Smooth muscle cell (in vitro differentiated cells): ENCODE measurements around the gene LCN10. TPM values are rescaled to one million over a fixed set of nuclear protein-coding genes. Genes with fewer than 3 reads are reported as not detected.

Source experiments
- DNase-seq: peaks from one replicate; lab custom pipeline; 2025; ENCODE audit not compliant: unreplicated experiment; lab: John Stamatoyannopoulos, UW
- H2AFZ ChIP-seq: fragments of 200-600 bp; sonication (generic); 2 replicates; pipeline ENCODE4 v1.6.0; 2016; ENCODE audit warnings: antibody characterized with exemption, low read depth, mild to moderate bottlenecking
- H3F3A ChIP-seq: fragments of 200-600 bp; sonication (generic); 2 replicates; pipeline ENCODE4 v1.6.0; 2017; ENCODE audit warnings: antibody characterized with exemption, low read depth
- H3K27ac ChIP-seq: fragments of 200-600 bp; sonication (generic); 2 replicates; pipeline ENCODE4 v1.5.1; 2016; ENCODE audit warnings: low read depth, mild to moderate bottlenecking
- H3K27me3 ChIP-seq: fragments of 200-600 bp; sonication (generic); 2 replicates; pipeline ENCODE4 v1.6.1; 2016; ENCODE audit warnings: low read depth, mild to moderate bottlenecking
- H3K36me3 ChIP-seq: fragments of 200-600 bp; sonication (generic); 2 replicates; pipeline ENCODE4 v1.5.1; 2016; ENCODE audit warnings: low read depth
- H3K4me1 ChIP-seq: fragments of 200-600 bp; sonication (generic); 2 replicates; pipeline ENCODE4 v1.5.1; 2016; ENCODE audit warnings: low read depth
- H3K4me2 ChIP-seq: fragments of 200-600 bp; sonication (generic); 2 replicates; pipeline ENCODE4 v1.6.0; 2016; ENCODE audit warnings: mild to moderate bottlenecking
- H3K4me3 ChIP-seq: fragments of 200-600 bp; sonication (generic); 2 replicates; pipeline ENCODE4 v1.5.1; 2016; ENCODE audit warnings: mild to moderate bottlenecking
- H3K79me2 ChIP-seq: fragments of 200-600 bp; sonication (generic); 2 replicates; pipeline ENCODE4 v1.6.0; 2016; ENCODE audit warnings: low read depth, mild to moderate bottlenecking
- H3K9ac ChIP-seq: fragments of 200-600 bp; sonication (generic); 2 replicates; pipeline ENCODE4 v1.6.0; 2016; ENCODE audit warnings: low read depth
- H3K9me3 ChIP-seq: fragments of 200-600 bp; sonication (generic); replicated peaks from 2 replicates; pipeline ENCODE4 v1.5.1; 2016; ENCODE audit warnings: low read depth
- H4K20me1 ChIP-seq: fragments of 200-600 bp; sonication (generic); 2 replicates; pipeline ENCODE4 v1.6.0; 2016; ENCODE audit warnings: low read depth
- CTCF ChIP-seq: fragments of 200-600 bp; sonication (generic); IDR thresholded peaks from 2 replicates; pipeline ENCODE4 v1.5.1; 2017; ENCODE audit warnings: borderline replicate concordance, mild to moderate bottlenecking, antibody characterized with exemption; ENCODE audit not compliant: insufficient read depth, poor library complexity, severe bottlenecking
- WGBS: methylation state at CpG from one replicate; pipeline ENCODE4 v1.1.7; 2016; ENCODE audit warnings: low lambda C conversion rate; 5-methylcytosine and 5-hydroxymethylcytosine counted together
- polyA plus RNA-seq: library from polyadenylated mRNA; unstranded; fragments of >200 nt; fragmentation: Nextera tagmentation; extraction: Ambion mirVana; gene quantifications from 2 replicates; pipeline ENCODE4 v1.2.1, GENCODE V29; 2016
- total RNA-seq: library from RNA; depleted of rRNA; stranded (reverse); fragments of >200 nt; gene quantifications from 2 replicates; pipeline ENCODE4 v1.2.3, GENCODE V29; 2014

The LCN10 gene
- total and polyA plus RNA-seq, 2 experiments from 2014 or later = not detected

DNA sequence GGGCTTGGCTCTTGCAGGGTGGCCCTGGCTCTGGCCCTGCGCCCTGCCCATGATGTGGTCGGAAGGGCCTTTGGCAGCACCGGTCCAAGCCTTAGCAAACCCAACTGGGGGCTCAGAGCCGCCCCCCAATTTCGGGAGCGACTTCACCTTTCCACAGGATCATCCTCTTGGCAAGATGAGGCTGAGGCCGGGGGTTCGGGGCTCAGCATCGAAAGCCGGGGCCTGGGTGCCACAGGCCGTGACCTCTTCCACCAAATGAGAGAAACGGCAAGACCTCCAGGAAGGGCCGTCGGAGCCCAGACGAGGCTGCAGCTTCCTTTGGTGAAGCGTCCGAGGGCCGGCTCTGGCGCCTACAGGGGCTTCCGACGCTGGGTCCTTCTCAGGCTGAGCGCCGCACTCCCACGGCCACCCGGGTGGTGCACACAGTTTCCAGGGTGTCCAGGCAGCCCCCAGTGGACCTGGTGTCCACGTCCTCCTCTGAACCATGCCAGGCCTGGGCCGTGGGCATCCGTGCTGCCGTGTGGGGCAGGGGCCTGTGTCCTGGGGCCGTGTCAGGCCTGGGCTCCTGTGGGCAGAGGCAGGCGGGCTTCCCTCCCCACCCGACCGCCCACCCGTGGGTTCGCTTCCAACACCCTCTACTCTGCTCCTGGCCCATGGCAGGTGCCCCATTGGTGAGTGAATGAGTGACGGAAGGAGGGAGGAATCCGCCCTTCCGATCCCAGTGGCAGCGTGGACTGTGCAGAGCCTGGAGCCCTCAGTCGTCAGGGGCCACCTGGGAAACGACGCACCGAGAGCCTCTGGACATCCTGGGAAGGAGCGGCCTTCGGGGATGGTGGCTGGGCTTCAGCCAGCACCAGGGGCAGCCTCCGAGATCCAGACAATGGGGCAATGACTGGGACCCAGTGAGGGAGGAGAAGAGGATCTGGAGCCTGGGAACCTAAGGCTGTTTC lies 50.3 kb downstream of the LCN10 start:
- H3K4me3 ChIP-seq = no peak overlapping the region
- H3K36me3 ChIP-seq = no peaks in the 10 kb centered on the region
- TF ChIP-seq CTCF = no peak
- H4K20me1 ChIP-seq = no peaks in the 10 kb centered on the region
- H2AFZ ChIP-seq = no peak overlapping the region
- no peak overlapping the region for H3K4me2 ChIP-seq
- H3K9ac ChIP-seq = no peak overlapping the region
- WGBS = 90% methylated on average over 46 of the region's 46 CpGs
- no peak for DNase-seq
- no peaks in the 10 kb centered on the region for H3K9me3 ChIP-seq
- H3K4me1 ChIP-seq = no peaks in the 10 kb centered on the region
- no peaks in the 10 kb centered on the region for H3K79me2 ChIP-seq
- no peaks in the 10 kb centered on the region for H3K27me3 ChIP-seq
- peaks cover 10% of the 10 kb centered on the region for H3F3A ChIP-seq
- H3K27ac ChIP-seq = no peak overlapping the region

GRCh38 chr9:136691316-136692184 lies 51.2 kb downstream of the LCN10 start:
- no peak for TF ChIP-seq CTCF

GRCh38 chr9:136690806-136691261 lies 51.9 kb downstream of the LCN10 start:
- no peak overlapping the region for H3K4me3 ChIP-seq
- H3K4me1 ChIP-seq = peaks cover 11% of the 10 kb centered on the region
- peaks cover 3% of the 10 kb centered on the region for H4K20me1 ChIP-seq
- DNase-seq = no peak
- H3K27ac ChIP-seq = no peak overlapping the region
- no peak overlapping the region for H3K9ac ChIP-seq
- H3K9me3 ChIP-seq = no peaks in the 10 kb centered on the region
- H3K4me2 ChIP-seq = no peak overlapping the region
- H2AFZ ChIP-seq = no peak overlapping the region
- no peaks in the 10 kb centered on the region for H3K36me3 ChIP-seq
- no peaks in the 10 kb centered on the region for H3K79me2 ChIP-seq
- no peak for TF ChIP-seq CTCF
- 97% methylated on average over 15 of the region's 15 CpGs for WGBS
- peaks cover 10% of the 10 kb centered on the region for H3F3A ChIP-seq
- H3K27me3 ChIP-seq = no peaks in the 10 kb centered on the region

More at GRCh38 chr9:136691316-136692184, 51.2 kb downstream of the LCN10 start:
- Histone ChIP-seq H3K9ac (no peak overlapping the region), H4K20me1 (no peaks in the 10 kb centered on the region), H2AFZ (no peak overlapping the region), H3K4me1 (peaks cover 5% of the 10 kb centered on the region), H3K27me3 (no peaks in the 10 kb centered on the region), H3K4me2 (no peak overlapping the region), H3K79me2 (no peaks in the 10 kb centered on the region), H3K36me3 (no peaks in the 10 kb centered on the region), H3K9me3 (no peaks in the 10 kb centered on the region), H3K27ac (no peak overlapping the region), H3F3A (peaks cover 10% of the 10 kb centered on the region), H3K4me3 (no peak overlapping the region)
- DNase-seq = no peak
- WGBS = 87% methylated on average over 27 of the region's 29 CpGs
